Hematopoietic multipotent progenitor cell treated with erythropoietin and hydrocortisone succinate and interleukin-3 and kit ligand, for 6 days (in vitro differentiated cells): ENCODE results near the gene ZDHHC11.

ENCODE experiments used
- DNase-seq: peaks from one replicate; pipeline ENCODE4 v3.0.0-alpha.2; 2015

Gene ZDHHC11, protein sequence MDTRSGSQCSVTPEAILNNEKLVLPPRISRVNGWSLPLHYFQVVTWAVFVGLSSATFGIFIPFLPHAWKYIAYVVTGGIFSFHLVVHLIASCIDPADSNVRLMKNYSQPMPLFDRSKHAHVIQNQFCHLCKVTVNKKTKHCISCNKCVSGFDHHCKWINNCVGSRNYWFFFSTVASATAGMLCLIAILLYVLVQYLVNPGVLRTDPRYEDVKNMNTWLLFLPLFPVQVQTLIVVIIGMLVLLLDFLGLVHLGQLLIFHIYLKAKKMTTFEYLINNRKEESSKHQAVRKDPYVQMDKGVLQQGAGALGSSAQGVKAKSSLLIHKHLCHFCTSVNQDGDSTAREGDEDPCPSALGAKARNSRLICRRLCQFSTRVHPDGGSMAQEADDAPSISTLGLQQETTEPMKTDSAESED

GRCh38 chr5:850511-851006 is at the start of gene ZDHHC11:
ZDHHC11 (minus strand) TSS chr5:850986; CDS start chr5:850602, 384 bp downstream.
- DNase-seq = no peak

GRCh38 chr5:893711-894110 is 42.9 kb upstream of the ZDHHC11 start:
- no peak for DNase-seq

- peak; percentile 28 for DNase-seq
These were observed 42.3 kb upstream of the ZDHHC11 start for GRCh38 chr5:893137-893506.

DNA sequence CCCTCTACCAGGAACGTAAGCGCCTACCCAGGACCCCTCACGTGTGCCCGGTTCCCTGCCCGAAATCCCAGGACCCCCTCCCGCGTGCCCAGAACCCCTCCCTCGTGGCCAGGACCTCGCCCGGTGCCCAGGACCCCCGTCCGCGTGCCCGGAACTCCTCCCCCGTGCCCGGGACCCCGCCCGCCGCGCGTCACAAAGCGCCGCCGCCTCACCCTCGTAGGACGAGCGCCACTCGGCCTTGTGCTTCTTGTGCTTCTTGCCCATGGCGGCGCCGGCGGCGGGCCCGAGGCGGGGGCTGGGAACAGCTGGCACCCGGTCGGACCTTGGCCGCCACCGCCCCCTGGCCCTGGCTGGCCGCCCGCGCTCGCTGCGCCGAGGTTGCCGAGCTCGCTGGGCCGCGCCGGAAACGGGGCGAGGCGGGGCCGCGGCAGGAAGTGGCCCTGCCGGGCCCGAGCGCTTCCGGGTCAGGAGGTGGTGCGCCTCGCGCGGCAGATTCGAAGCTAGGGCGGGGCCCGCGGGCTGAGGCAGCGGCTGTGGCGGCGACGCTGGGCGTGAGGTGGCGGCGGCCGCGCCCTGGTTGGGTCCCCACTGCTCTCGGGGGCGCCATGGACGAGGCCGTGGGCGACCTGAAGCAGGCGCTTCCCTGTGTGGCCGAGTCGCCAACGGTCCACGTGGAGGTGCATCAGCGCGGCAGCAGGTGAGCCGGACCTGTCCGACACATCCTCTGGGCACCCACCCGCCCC is 41.8 kb upstream of the ZDHHC11 start, which contains the start of the genes BRD9 and TRIP13:
Gene BRD9, minus strand, starts transcription at position 408 of the 743 bp plus-strand sequence. Its CDS starts 144 bp downstream, at position 264.
Gene TRIP13, plus strand, starts transcription at position 491 of the 743 bp plus-strand sequence. Its CDS starts 115 bp downstream, at position 606.
- peak; percentile 92 for DNase-seq

DNA sequence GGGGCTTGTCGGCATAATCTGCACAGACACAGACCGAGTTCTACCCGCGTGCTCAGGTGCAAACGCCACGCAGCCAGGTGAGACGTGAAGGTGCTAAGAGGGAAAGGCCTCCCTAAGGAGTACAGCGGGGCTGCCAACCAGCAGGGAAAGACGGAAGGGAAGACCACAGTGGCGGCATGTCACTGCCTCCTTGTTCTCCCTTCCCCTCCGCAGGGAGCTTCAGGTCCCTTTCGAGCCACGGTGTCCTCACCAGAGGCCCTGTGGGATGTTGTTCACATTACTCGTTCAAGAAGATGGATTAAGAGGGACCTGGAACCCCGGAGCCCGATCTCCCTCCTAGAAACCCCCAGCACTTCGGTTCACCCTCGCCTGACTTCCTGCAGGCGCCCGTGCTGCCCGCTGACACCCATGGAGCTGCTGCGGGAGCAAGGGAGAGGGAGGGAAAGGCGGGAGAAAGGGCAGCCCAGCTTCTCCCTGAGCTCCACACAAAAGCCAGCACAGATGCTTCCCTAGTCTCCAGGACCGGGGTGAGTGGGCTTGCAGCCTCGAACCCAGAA is 41.1 kb upstream of the ZDHHC11 start:
- peak; percentile 42 for DNase-seq

DNA sequence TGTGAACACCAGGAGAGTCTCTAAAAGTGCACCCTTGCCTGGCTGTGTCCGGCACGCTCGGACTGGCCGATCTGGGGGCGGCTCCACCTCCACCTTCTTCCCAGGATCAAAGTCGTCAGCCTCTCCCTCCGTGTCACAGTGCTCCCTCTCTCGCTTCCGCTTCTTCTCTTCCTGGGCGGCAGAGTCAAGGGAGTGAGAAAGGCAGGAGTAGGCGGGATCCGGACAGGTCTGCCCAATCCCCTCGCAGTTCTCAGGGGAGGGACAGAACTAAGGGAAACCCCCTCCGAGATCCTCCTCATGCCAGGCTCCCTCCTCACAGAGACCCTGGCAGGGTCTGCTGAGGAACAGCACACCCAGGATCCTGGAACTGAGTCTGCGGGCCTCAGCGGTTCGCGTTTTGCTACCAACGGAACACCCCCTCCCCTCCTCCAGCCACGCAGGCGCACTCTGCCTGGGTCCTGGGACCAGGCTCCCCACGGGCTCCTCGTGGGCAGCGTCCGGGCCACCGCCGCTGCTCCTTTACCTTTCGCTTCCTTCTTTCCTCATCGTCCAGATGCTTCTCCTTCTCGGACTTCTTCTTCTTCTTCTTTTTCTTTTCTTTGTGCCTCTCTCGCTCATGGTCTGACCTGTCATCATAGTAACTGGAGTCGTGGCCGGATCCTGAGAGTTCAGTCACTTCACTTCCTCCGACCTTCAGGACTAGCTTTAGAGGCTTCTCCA is 40.5 kb upstream of the ZDHHC11 start:
- DNase-seq = no peak

DNA sequence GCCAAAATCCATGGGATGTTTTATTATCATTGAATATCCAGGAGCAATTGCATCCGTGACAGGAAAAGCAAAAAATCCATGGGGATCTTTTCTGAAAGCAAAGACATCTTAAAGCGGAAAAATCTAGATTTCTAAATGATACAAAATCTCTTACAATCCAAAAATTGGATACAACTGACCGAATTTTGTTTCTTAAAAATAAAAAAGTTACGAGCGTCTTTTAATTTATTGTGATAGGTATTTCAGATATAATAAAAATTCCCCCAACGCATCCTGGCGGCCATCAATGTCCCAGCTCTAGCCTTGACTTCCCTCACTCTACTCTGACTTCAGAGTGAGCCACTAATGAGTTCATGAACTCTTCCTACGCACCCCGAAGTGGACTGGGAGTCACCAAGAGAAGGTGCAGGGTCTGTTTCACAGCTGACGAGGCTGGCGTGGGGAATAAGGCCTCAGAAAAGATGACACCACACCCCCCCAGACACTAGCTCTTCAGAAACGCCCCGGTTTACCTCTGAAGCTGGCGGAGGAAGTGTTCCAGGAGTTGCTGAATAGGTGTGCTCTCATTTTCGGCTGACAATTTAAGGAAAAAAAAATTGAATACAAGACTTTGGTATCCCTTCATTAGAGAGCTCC is 38.4 kb upstream of the ZDHHC11 start:
- no peak for DNase-seq

DNA sequence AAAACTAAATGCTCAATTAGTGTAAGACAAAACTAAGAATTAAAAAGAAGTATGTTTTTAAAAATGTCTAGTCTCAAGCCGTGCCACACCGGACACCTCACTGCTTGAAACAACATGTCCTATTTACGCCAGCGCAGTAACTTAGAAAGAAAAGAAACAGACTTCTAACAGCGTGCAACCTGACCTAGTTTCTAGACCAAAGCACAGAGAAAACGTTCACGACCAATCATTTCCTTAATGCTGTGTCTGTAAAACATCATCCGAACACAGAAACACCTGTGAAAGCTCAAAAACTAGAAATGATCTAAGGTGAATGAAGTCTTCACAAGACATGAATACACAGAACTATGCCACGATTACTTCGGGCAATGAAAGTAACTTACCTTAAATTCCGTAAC is 37.9 kb upstream of the ZDHHC11 start:
- DNase-seq = no peak

DNA sequence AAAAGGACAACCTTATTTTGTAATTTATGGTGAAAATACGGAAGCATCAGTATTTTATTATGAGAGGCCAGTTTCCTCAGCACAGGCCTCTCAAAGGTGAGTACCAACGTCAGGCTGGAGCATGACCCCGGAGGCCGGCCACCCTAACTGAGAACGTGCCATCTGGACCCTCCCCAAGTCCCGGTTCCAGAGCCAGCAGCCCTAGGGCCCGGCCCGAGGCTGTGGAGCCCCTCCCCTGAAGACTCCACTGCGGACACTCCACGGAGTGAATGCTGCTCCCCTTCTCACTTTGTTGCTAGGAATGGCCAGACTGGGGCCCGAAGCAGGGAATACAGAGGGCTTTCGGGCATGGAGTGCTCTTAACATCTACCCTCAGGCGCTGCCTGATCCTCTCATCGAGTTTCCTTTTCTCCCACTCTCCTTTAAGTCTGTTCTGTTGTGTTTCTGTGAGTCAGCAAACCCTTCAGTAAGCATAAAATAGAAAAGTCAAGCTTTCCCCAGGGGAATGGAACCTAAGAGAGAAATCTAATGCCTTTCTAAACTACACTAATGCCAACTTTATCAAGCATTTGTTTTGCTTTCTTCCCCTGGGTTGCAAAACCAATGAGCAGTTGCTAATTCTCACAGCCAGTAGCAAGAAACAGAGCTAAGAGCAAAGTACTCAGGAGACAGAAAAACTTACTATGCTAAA is 37.3 kb upstream of the ZDHHC11 start:
- no peak for DNase-seq

DNA sequence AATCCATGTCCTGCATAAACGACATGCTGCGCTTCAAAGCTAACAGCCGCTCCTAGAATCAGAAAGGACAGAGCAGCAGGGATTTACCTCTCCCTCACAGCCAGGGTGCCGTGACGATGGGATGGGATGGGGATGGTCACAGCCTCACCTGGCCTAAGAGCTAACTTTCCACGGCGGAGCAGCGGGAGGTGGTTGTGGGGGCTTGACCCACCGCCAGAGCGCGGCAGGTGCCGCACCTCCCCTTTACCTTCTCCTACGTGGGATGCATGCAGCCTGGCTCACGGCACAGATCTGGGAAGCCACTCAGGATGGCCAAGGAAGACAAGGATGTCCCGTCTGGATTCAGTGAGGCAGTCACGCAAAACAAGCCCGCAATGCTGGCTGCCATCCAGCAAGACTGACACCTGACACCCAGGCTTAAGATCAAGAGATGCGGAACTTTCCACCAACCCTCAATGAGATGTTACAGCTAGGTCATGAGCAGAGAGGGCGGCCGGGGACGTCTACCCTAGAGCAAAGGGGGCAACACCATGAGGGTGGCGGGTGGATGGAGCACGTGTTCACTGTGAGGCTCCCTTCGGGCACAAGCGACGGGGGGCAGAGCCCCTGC is 36.0 kb upstream of the ZDHHC11 start:
- DNase-seq = no peak

DNA sequence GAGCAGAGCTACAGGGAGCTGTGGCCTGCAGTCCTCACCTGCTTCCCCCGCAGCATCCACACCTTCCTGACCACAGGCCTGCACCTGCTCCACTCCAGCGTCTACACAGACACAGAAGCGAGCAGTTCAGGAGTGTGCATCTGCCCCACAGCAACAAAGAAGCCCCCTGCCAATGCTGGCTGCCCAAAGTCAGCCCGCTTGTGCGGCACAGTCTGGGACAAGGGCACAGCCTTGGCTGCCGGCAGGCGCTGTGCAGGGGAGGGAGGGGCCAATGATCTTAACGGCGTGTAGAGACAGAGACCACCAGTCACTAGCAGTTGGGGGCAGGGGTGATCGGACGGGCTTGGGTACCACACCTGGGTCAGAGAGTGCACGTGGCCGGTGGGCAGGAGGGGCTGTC is 35.2 kb upstream of the ZDHHC11 start:
- no peak for DNase-seq

DNA sequence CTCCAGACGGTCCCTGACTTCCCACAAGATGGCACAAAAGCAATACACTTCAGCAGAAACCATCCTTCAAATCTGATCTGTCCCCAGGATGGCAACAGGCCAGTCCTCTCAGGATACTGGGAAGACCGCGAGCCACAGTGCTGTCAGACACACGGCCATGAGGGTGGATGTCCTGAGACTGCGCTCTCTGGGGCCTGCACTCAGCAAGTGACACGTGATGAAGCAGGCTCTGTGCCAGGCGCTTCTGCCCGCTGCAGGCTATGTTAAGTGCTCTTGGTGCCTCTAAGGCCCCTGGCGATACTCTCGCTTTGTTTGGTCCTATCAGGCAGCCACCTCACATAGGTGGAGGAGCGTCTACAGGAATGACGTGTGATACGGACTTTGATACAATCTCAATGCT is 34.7 kb upstream of the ZDHHC11 start:
- no peak for DNase-seq

GRCh38 chr5:885127-885442 is 34.3 kb upstream of the ZDHHC11 start:
- DNase-seq = no peak

DNA sequence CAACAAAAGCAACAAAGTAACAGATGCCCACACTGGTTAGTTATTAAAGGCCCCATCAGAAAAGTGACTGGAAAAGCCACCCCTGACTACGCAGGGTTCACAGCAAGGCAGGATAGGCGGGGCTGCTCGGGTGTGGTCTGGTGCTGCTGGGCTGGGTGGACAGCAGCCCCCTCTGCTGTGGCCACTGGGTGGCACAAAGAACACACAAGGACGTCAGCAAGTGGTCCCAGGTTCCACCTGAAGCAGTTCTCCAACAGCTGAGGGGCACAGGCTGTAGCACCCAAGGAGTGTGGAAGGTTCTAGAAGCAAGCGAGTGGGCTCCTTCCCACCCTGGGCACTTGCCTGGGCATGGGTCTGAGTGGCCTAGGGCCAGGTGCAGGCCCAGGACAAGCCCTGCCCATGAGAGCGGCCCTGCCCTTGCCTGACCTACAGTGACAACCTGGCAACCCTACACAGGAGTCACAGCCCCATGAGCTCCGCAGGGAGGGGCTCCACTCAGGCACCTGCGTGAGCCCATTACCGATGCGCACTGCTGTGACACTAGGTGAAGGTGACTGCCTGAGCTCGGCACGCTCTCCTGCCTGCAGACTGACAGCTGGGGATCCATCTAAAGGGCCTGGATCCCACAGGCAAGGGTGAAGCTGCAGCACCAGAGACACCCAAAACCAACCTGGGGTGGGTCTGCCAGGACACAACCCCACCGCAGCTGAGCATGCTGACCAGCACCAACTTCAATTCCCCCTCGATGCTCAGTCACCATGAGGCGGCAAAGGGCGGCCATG is 33.8 kb upstream of the ZDHHC11 start:
- no peak for DNase-seq

GRCh38 chr5:883475-884181 is 32.8 kb upstream of the ZDHHC11 start:
- no peak for DNase-seq

- no peak for DNase-seq
These were observed 31.7 kb upstream of the ZDHHC11 start for GRCh38 chr5:882253-883183.

- DNase-seq = no peak
These were observed 30.8 kb upstream of the ZDHHC11 start for GRCh38 chr5:881551-881935.

- DNase-seq = no peak
These were observed 30.2 kb upstream of the ZDHHC11 start for GRCh38 chr5:880816-881550.
